GM12878 (cell line): Measurements from ENCODE around the gene FGFR2. TPM values are rescaled to one million over a fixed set of nuclear protein-coding genes. Genes with fewer than 3 reads are reported as not detected.

Source experiments
- ATAC-seq: fragments of 200-7000 bp; cut with Tn5 transposase; 3 replicates; pipeline ENCODE4 v1.9.1; 2020; ENCODE audit warnings: mild to moderate bottlenecking, moderate library complexity
- BruUV-seq: library from RNA; stranded (reverse); fragments of 400-500 nt; replicated peaks from 2 replicates; lab custom pipeline; 2021; lab: Mats Ljungman, UMichigan
- CTCF ChIA-PET: fragments of 300-600 bp; sonication (Branson Sonifier 250); formaldehyde crosslinking; extraction: SDS; loops from one replicate; lab custom pipeline; 2021; ENCODE audit warnings: inconsistent platforms; lab: Yijun Ruan, JAX
- POLR2A ChIA-PET: fragments of 350-600 bp; formaldehyde crosslinking; extraction: SDS; loops from one replicate; lab custom pipeline; 2021; ENCODE audit warnings: inconsistent platforms; lab: Charles Lee
- RAD21 ChIA-PET: fragments of 300-600 bp; sonication (Branson Sonifier 250); formaldehyde crosslinking; loops from one replicate; lab custom pipeline; 2023; ENCODE audit warnings: antibody characterized with exemption; ENCODE audit not compliant: unreplicated experiment; lab: Charles Lee
- SMC1A ChIA-PET: fragments of 300-600 bp; sonication (Branson Sonifier 250); formaldehyde crosslinking; loops from one replicate; lab custom pipeline; 2023; ENCODE audit not compliant: unreplicated experiment, uncharacterized antibody; lab: Charles Lee
- DNase-seq: peaks from one replicate; pipeline ENCODE4 v3.0.0-alpha.2; 2011; ENCODE audit warnings: low read depth, low spot score
- FAIRE-seq: peaks from 3 replicates; lab custom pipeline; 2011; peaks lifted over from hg19 to GRCh38; lab: Jason Lieb, UNC
- H2AFZ ChIP-seq: 2 replicates; pipeline ENCODE4 v1.6.0; 2011; ENCODE audit warnings: low read depth, low read length, control low read depth; ENCODE audit not compliant: control insufficient read depth
- H3K27ac ChIP-seq: 2 replicates; pipeline ENCODE4 v1.5.1; 2011; ENCODE audit warnings: control low read depth; ENCODE audit not compliant: control insufficient read depth, insufficient read depth
- H3K27me3 ChIP-seq, 2 experiments: replicated peaks in 1 of 2; 2 replicates each; pipeline versions ENCODE4 v1.6.0 to v1.6.1; 2011; ENCODE audit warnings: low read length in 1 of 2; ENCODE audit not compliant: control insufficient read depth in 2 of 2, insufficient read depth in 2 of 2
- H3K36me3 ChIP-seq, 2 experiments: 2 replicates each; pipeline ENCODE4 v1.5.1; 2011; ENCODE audit warnings: low read length in 1 of 2; ENCODE audit not compliant: control insufficient read depth in 2 of 2, insufficient read depth in 2 of 2
- H3K4me1 ChIP-seq: 2 replicates; pipeline ENCODE4 v1.6.1; 2011; ENCODE audit warnings: mild to moderate bottlenecking, low read length, moderate library complexity, mixed read lengths; ENCODE audit not compliant: control insufficient read depth, insufficient read depth
- H3K4me2 ChIP-seq: 2 replicates; pipeline ENCODE4 v1.6.0; 2011; ENCODE audit warnings: control low read depth; ENCODE audit not compliant: control insufficient read depth, insufficient read depth
- H3K4me3 ChIP-seq: fragments of 200-600 bp; sonication (generic); 2 replicates; pipeline ENCODE4 v1.5.1; 2016
- H3K79me2 ChIP-seq: 2 replicates; pipeline ENCODE4 v1.6.0; 2011; ENCODE audit warnings: low read length; ENCODE audit not compliant: control insufficient read depth, insufficient read depth
- H3K9ac ChIP-seq: 2 replicates; pipeline ENCODE4 v1.8.0; 2011; ENCODE audit warnings: low read length, control low read depth, mixed read lengths; ENCODE audit not compliant: control insufficient read depth, insufficient read depth
- H3K9me3 ChIP-seq: replicated peaks from 3 replicates; pipeline ENCODE4 v1.5.1; 2011; ENCODE audit warnings: mild to moderate bottlenecking, low read length; ENCODE audit not compliant: control insufficient read depth, insufficient read depth
- H4K20me1 ChIP-seq: 2 replicates; pipeline ENCODE4 v1.6.0; 2011; ENCODE audit not compliant: control insufficient read depth, insufficient read depth
- BHLHE40 ChIP-seq, 2 experiments: fragments of 450-650 bp in 1 of 2; IDR thresholded peaks; 2 replicates each; pipeline ENCODE4 v1.6.1; 2011 to 2017; ENCODE audit warnings: low read depth in 2 of 2, borderline replicate concordance in 1 of 2, improper control_type of control experiment in 1 of 2, low read length in 1 of 2, mild to moderate bottlenecking in 1 of 2
- BMI1 ChIP-seq: fragments of 450-650 bp; IDR thresholded peaks from 2 replicates; pipeline ENCODE4 v1.6.1; 2016; ENCODE audit warnings: mild to moderate bottlenecking, moderate library complexity, borderline replicate concordance
- CHD4 ChIP-seq: fragments of 200-600 bp; sonication (generic); IDR thresholded peaks from 2 replicates; pipeline ENCODE4 v1.6.1; 2016; ENCODE audit warnings: mild to moderate bottlenecking
- CREB1 ChIP-seq: IDR thresholded peaks from 2 replicates; pipeline ENCODE4 v1.6.1; 2012; ENCODE audit warnings: low read depth, mild to moderate bottlenecking, inconsistent platforms
- CREM ChIP-seq: IDR thresholded peaks from 2 replicates; pipeline ENCODE4 v1.6.1; 2014; ENCODE audit warnings: antibody characterized with exemption, low read depth
- HDGF ChIP-seq: fragments of 450-650 bp; IDR thresholded peaks from 2 replicates; pipeline ENCODE4 v1.6.1; 2016; ENCODE audit warnings: antibody characterized with exemption
- MTA2 ChIP-seq: fragments of 450-650 bp; IDR thresholded peaks from 2 replicates; pipeline ENCODE4 v1.6.1; 2016; ENCODE audit warnings: low read depth, mild to moderate bottlenecking, moderate library complexity
- MYC ChIP-seq: IDR thresholded peaks from 2 replicates; pipeline ENCODE4 v1.6.1; 2011; ENCODE audit warnings: mild to moderate bottlenecking, low read length, moderate library complexity, inconsistent platforms; ENCODE audit not compliant: insufficient read depth, insufficient replicate concordance, insufficient read length, severe bottlenecking
- NR2F1 ChIP-seq: fragments of 450-650 bp; conservative IDR thresholded peaks from 2 replicates; pipeline ENCODE4 v1.6.1; 2017; ENCODE audit warnings: mild to moderate bottlenecking
- POLR2AphosphoS5 ChIP-seq: IDR thresholded peaks from 2 replicates; pipeline ENCODE4 v1.6.1; 2011; ENCODE audit warnings: mild to moderate bottlenecking, low read length, inconsistent platforms
- RAD21 ChIP-seq: IDR thresholded peaks from 2 replicates; pipeline ENCODE4 v1.6.1; 2011; ENCODE audit warnings: mild to moderate bottlenecking, low read depth, low read length, moderate library complexity; ENCODE audit not compliant: insufficient read depth
- SMC3 ChIP-seq: IDR thresholded peaks from 2 replicates; pipeline ENCODE4 v1.6.1; 2011; ENCODE audit warnings: low read length, improper control_type of control experiment, borderline replicate concordance
- STAT1 ChIP-seq: fragments of 450-650 bp; conservative IDR thresholded peaks from 2 replicates; pipeline ENCODE4 v1.6.1; 2014; ENCODE audit warnings: antibody characterized with exemption, mild to moderate bottlenecking
- YBX1 ChIP-seq: fragments of 450-650 bp; IDR thresholded peaks from 2 replicates; pipeline ENCODE4 v1.6.1; 2016; ENCODE audit warnings: antibody characterized with exemption
- ZNF207 ChIP-seq: fragments of 450-650 bp; IDR thresholded peaks from 2 replicates; pipeline ENCODE4 v1.6.1; 2014; ENCODE audit warnings: antibody characterized with exemption, mild to moderate bottlenecking, borderline replicate concordance
- ZNF622 ChIP-seq: fragments of 450-650 bp; IDR thresholded peaks from 2 replicates; pipeline ENCODE4 v1.6.1; 2017; ENCODE audit warnings: mild to moderate bottlenecking, inconsistent platforms
- ZZZ3 ChIP-seq: IDR thresholded peaks from 2 replicates; pipeline ENCODE4 v1.6.1; 2011; ENCODE audit warnings: low read depth; ENCODE audit not compliant: control insufficient read depth, insufficient read length
- WGBS: methylation state at CpG from one replicate; pipeline ENCODE4 v1.1.6; 2016; ENCODE audit warnings: low lambda C conversion rate; ENCODE audit not compliant: insufficient replicate concordance, insufficient coverage; ENCODE audit errors: missing lambda C conversion rate; 5-methylcytosine and 5-hydroxymethylcytosine counted together
- in situ Hi-C: fragments of 300-500 bp; cut with MboI; formaldehyde crosslinking; loops from 9 replicates; pipeline ENCODE4 v1.14.3; 2018; ENCODE audit warnings: mixed read lengths
- intact Hi-C: fragments of 100-400 bp; cut with micrococcal nuclease; formaldehyde crosslinking; loops from one replicate; pipeline ENCODE4 v1.14.2; 2022; ENCODE audit not compliant: unreplicated experiment
- polyA plus RNA-seq, 11 experiments: library from polyadenylated mRNA; depleted of rRNA in 4 of 11; unstranded in 6 of 11; stranded (reverse) in 5 of 11; fragments of >200 nt; fragmentation: Nextera tagmentation in 4 of 11; fragmentation: Illumina TruSeq in 1 of 11; extraction: Ambion mirVana in 4 of 11; extraction: Trizol in 1 of 11; gene quantifications; 1 replicate in 1 of 11; 2 replicates in 10 of 11; pipeline versions ENCODE4 v1.2.1 to v1.2.3, GENCODE V29; 2011 to 2016; ENCODE audit warnings: inconsistent platforms in 2 of 11, missing spikeins in 2 of 11, low read depth in 1 of 11
- total RNA-seq, 4 experiments: library from RNA; depleted of rRNA in 3 of 4; stranded (reverse); fragments of >200 nt in 3 of 4; fragmentation: Illumina TruSeq in 1 of 4; extraction: Trizol in 1 of 4; gene quantifications; 2 replicates each; pipeline versions ENCODE4 v1.2.1 to v1.2.3, GENCODE V29; 2013 to 2021
- TF ChIP-seq, protein P1 (sequence below): IDR thresholded peaks from 2 replicates; pipeline ENCODE4 v1.6.1; 2011; ENCODE audit warnings: borderline replicate concordance, low read depth, mild to moderate bottlenecking, moderate library complexity, mixed read lengths, low read length; ENCODE audit not compliant: insufficient read depth; ENCODE audit errors: extremely low read length
- TF ChIP-seq, protein P2 (sequence below): IDR thresholded peaks from 2 replicates; pipeline ENCODE4 v1.6.1; 2011; ENCODE audit warnings: low read depth, mild to moderate bottlenecking, low read length, moderate library complexity, borderline replicate concordance; ENCODE audit errors: extremely low read depth
- TF ChIP-seq, protein P3 (sequence below): fragments of 450-650 bp; IDR thresholded peaks from 2 replicates; pipeline ENCODE4 v1.6.1; 2017; ENCODE audit warnings: low read depth, mild to moderate bottlenecking, moderate library complexity

The FGFR2 gene
- total and polyA plus RNA-seq, 10 of the 15 experiments (the other 5 are each of a cell fraction or from before 2014, with no cell fraction given), result 0.04 to 0.15 TPM; not detected in 8

DNA sequence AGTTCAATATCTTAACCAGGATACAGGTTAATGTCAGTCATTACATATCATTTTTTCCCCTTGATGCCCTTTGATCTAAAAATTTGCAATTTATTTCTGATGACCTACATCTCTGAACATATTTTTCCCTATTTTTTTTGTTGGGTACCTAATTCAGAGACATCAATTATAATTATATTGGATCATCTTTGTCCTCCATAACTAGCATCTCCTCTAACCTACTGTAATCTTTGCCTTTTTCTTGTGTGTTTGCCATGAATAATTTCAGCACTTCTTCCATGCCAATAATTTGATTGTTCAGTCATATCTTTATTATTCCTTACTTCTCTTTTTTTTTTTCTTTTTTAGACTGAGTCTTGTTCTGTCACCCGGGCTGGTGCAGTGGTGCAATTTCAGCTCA, 39.2 kb upstream of the FGFR2 start:
- ChIA-PET POLR2A (no interaction called here), SMC1A (no interaction called here)

DNA sequence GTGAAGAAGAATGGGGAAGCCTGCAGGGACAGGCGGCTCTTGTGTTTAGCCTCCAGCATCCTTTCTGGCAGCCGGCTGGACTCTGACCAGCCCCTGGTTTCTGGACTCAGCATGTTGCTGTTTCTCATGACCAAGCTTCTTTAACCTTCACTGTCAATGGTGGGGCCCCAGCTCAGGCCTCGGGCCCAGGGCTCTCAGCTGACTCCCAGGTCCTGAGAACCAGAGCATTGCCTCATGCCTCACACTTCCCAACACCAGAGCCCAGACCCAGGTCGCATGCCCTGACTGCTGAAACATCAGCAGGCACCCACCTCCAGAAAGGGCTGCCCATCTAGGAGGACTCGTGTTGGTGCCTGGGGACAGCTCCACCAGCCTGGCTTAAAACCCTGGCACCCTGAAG, 34.8 kb upstream of the FGFR2 start:
- 33% methylated on average over 5 of the region's 5 CpGs for WGBS
- H3K9ac ChIP-seq, result no peak overlapping the region
- no peaks in the 10 kb centered on the region for H3K4me1 ChIP-seq
- ATAC-seq (no peak), FAIRE-seq (no peak), DNase-seq (no peak)
- SMC1A ChIA-PET, result no interaction called here
- H3K79me2 ChIP-seq, result no peaks in the 10 kb centered on the region
- intact Hi-C loops, result no loop called here
- no peak overlapping the region for H3K4me2 ChIP-seq
- POLR2A ChIA-PET, result no interaction called here
- H3K9me3 ChIP-seq, result no peaks in the 10 kb centered on the region
- in situ Hi-C loops, result no loop called here
- CTCF ChIA-PET, result no interaction called here
- H3K36me3 ChIP-seq, result no peaks in the 10 kb centered on the region
- no peak overlapping the region for H2AFZ ChIP-seq
- BruUV-seq, result no TSS peak
- H3K27ac ChIP-seq, result no peak overlapping the region
- RAD21 ChIA-PET, result no interaction called here
- no peaks in the 10 kb centered on the region for H4K20me1 ChIP-seq
- H3K27me3 ChIP-seq, result no peaks in the 10 kb centered on the region
- H3K4me3 ChIP-seq, result no peak overlapping the region
- TF ChIP-seq CREM (no peak), HDGF (no peak), BHLHE40 (IDR thresholded peaks at IDR 0.05; ENCODE audit: borderline replicate concordance in 1 of 2, low read depth in 2 of 2, low read length in 1 of 2) (no peak), MYC (no peak), ZNF622 (no peak), CREB1 (no peak), STAT1 (no peak), ZNF207 (no peak), NR2F1 (no peak), SMC3 (no peak), YBX1 (no peak)
- TF ChIP-seq, protein P1, sequence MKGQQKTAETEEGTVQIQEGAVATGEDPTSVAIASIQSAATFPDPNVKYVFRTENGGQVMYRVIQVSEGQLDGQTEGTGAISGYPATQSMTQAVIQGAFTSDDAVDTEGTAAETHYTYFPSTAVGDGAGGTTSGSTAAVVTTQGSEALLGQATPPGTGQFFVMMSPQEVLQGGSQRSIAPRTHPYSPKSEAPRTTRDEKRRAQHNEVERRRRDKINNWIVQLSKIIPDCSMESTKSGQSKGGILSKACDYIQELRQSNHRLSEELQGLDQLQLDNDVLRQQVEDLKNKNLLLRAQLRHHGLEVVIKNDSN, result no peak
- TF ChIP-seq, protein P2, sequence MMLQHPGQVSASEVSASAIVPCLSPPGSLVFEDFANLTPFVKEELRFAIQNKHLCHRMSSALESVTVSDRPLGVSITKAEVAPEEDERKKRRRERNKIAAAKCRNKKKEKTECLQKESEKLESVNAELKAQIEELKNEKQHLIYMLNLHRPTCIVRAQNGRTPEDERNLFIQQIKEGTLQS, result no peak

More for the DNA sequence above, 39.2 kb upstream of the FGFR2 start:
- in situ Hi-C loops (no loop called here), intact Hi-C loops (no loop called here)
- DNase-seq (no peak), FAIRE-seq (no peak), ATAC-seq (no peak)
- ChIA-PET CTCF (no interaction called here), RAD21 (no interaction called here)
- Histone ChIP-seq H2AFZ (no peak overlapping the region), H3K27me3 (no peaks in the 10 kb centered on the region), H3K36me3 (no peaks in the 10 kb centered on the region), H3K4me3 (no peak overlapping the region), H3K4me1 (no peaks in the 10 kb centered on the region), H3K9me3 (no peaks in the 10 kb centered on the region), H4K20me1 (no peaks in the 10 kb centered on the region), H3K4me2 (no peak overlapping the region), H3K79me2 (no peaks in the 10 kb centered on the region), H3K27ac (no peak overlapping the region), H3K9ac (no peak overlapping the region)
- TF ChIP-seq, protein P3, sequence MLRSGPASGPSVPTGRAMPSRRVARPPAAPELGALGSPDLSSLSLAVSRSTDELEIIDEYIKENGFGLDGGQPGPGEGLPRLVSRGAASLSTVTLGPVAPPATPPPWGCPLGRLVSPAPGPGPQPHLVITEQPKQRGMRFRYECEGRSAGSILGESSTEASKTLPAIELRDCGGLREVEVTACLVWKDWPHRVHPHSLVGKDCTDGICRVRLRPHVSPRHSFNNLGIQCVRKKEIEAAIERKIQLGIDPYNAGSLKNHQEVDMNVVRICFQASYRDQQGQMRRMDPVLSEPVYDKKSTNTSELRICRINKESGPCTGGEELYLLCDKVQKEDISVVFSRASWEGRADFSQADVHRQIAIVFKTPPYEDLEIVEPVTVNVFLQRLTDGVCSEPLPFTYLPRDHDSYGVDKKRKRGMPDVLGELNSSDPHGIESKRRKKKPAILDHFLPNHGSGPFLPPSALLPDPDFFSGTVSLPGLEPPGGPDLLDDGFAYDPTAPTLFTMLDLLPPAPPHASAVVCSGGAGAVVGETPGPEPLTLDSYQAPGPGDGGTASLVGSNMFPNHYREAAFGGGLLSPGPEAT, result no peak
- no peak for TF ChIP-seq RAD21
- TF ChIP-seq BMI1, result no peak
- TF ChIP-seq POLR2AphosphoS5, result no peak
- TF ChIP-seq ZZZ3, result no peak
- TF ChIP-seq MTA2, result no peak
- no peak for TF ChIP-seq CHD4
- no TSS peak for BruUV-seq
- WGBS, result 0% methylated on average over 1 of the region's 1 CpG
